ENCODE measurements around the gene MBD6.
"Not testable (repeated sequence)": the region's sequence is repeated elsewhere in the genome, so short reads cannot be mapped to it uniquely, and the experiment has no call there.

The MBD6 gene

DNA sequence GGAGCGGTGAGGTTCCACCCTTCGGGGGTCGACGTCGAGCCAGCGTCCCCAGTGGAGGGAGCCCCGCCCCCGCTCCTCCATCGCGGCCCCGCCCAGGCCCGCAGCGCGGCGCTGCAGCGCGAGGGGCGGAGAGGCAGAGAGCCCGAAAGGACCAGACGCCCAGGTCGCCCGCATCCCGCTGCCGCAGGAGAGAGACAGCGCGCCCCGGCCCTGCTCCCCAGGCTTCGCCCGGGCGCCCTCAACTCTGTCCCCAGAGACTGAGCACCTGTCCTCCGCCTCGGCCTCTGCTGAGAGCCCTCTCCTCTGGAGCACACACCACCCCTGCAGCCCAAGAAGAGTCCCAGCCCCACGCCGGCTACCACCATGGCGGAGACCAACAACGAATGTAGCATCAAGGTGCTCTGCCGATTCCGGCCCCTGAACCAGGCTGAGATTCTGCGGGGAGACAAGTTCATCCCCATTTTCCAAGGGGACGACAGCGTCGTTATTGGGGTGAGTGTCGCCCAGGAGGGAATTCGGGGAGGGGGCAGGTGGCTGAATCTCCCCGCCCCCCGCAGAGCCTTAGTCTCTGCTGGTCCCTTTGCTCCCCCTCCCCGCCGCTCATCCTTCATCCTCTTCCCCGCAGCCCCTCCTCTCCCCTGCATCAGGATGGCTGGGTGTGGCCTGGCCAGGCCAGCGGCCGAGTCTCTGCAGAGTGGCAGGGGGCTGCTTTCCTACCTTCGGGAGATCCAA is 27.5 kb downstream of the MBD6 start, which contains the start of gene KIF5A:
Gene KIF5A (plus strand): TSS at position 136 of the 732 bp plus-strand sequence. CDS start 228 bp downstream, at position 364.
- DNase-seq (ENCODE audit: low read depth): no peak

DNA sequence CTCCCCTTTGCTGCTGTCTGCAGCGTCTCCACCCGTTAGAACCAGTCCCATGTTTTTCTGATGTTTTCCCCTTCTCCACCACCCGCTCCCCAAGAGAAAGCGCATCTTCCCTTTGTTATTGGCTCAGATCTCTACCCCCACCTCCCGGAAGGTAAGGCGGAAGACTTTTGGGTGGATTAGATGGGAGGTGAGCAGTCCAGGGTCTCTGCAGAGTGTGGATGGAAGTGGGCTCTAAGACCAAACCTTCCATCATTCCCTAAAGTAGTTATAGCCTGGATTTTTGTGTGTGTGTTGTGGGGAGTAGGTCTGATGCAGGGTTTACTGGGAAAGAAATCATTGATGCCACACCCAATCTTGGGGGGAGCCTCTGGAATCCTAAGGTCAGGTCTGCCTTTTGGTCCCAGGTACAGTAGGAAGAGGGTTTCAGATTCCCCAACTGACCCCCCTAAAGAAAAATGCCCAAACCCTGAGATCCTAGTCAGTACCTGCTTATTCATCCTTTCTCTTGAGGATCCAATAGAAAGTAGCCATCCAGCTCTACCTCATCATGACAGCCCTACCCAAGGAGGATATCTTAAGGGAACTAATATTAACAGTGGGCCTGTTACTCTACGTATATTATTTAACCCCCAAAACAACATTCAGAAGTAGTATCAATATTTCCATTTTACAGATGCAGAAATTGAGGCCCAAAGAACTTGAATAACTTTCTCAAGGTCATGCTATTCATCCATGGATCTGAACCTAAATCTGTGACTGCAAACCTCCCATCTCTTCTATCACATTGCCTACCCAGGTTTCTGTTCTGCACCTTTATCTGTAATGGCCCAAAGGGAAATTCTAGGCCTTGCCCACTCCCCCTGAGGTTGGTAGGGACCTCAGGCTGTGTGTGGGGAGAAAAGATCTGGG is 28.3 kb downstream of the MBD6 start:
- no peak for DNase-seq (ENCODE audit: low read depth)

DNA sequence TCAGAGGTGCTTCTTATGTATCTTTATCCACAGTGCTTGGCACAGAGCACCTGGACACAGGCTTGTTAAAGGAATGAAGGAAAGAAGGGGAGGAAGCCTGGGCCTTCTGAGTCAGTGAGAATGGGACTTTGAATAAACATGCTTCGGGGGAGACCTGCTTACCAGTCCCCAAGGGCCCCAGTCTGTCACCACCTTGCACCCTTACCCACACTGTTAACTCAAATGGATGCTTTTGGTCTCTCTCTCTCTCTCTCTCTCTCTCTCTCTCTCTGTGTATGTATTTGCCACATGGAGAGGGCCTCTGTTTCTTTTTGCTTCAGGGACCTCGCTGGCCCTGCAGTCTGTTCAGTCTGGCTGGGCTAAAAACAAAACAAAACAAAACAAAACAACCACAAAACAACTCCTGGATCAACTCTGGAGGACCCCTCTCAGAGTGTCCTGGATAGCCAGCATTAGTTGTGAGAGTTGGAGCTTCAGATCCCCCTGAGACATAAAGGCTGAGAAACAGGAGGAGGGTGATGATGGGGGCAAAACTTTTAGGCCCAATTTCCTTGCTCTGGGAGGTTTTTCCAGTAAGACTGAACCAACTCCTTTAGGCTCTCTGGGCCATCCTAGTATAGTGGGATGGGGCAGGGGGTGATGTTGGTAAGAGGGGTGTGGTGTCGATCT is 29.1 kb downstream of the MBD6 start:
- DNase-seq (ENCODE audit: low read depth): no peak

DNA sequence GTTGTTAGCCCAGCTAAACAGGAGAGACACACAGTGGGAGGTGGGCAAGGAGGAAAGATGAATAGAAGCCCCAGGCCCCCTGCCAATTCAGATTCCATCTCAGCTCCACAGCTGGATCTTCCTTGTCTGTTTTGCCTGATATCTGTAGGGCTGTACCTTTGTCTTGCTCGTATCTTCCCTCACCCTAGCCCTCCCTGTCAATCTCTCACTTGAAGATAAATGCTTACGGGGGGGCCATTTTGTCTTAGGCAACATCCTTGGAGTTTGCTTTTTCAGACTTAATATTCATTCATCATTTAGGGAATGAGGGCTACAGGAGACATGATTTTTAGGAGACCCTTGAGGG is 29.7 kb downstream of the MBD6 start:
- no peak for DNase-seq (ENCODE audit: low read depth)

DNA sequence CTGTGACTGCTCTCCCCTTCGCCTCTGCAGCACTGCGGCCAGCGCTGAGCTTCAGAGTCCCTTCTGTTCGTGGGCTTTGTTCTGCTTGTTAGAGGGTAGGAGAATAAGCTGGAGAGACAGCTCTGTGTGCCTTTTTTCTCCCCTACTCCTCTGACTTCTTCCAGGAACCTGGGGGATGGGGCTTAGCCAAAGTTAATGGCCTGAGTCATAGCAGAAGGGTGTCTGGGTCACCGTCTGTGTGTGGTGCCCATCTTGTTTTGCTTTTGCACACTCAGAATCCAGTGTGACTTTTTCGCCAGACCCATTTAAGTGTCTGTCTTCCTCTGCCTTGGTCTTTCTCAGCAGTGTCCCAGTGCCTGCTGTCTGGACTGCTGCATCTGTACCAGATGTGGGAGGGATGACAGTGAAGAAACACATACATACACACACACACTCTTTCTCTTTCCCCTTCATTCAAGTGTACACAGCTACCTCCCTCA is 30.2 kb downstream of the MBD6 start:
- DNase-seq (ENCODE audit: low read depth): peak; percentile 28

DNA sequence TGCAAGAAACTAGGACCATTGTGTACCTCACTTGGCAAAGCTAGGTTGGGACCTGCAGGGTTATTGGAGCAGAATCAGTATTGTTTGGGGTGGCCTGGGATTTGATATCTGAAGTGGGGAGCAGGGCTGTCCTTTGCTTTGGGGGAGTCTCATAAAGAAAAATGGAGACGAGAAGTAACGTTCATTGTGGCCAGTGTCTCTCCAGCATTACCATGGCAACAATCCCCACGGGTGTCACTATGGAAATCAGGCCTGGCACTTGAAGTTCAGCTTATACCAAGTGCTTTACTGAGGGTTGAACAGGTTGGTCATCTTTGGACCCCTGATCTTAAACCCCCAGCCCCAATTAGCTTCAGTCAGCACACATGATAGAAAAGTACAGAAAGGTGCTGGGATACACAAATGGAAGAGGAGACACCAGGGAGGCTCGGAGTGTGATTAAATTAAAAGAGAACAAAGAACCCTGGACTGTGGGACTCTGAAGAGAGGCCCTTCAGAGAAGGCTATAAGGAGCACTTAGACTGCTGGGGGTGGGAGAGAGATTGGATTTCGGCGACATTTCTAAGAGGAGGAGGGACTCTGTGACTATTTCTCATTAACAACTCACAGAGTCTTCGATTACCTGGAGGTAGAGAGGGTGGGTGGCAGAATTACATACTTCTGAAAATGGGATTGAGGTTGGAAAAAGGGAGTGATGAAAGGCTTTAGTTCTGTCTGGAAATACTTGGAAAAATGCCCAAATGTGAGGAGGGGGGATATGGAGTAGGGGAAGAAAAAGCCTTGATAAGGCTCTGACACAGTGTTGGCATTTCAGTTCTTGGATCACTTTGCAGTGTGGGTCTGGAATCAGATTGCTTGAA is 30.9 kb downstream of the MBD6 start:
- DNase-seq (ENCODE audit: low read depth): no peak

DNA sequence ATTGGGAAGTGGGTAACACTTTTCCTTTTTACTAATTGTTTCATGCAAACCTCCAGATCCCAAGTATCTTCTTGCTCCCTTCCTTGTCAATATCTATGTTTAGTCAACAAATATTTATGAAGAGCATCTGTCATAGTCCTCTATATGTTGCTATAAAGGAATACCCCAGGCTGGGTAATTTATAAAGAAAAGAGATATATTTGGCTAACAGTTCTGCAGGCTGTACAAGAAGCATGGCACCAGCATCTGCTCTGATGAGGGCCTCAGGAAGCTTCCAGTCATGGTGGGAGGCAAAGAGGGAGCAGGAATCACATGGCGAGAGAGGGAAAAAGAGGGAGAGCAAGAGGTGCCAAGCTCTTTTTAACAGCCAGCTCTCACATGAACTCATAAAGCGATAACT is 31.8 kb downstream of the MBD6 start:
- DNase-seq (ENCODE audit: low read depth): no peak

DNA sequence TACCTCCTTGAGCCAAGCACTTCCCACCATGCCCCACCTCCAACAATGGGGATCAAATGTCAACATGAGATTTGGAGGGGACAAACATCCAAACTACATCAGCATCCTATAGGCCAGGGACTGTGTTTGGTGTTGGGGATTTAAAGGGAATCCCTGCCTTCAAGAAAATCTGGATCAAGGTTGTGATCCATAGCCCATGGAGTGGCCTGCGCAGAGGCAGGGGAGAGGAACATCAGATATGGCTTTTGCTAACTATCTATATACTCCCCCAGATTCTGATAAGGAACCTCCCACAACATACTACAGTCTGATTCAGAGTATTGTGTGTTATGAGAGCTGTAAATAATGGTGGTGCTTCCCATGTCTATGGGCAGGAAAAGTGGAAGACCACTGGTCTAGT is 32.3 kb downstream of the MBD6 start:
- DNase-seq (ENCODE audit: low read depth): no peak

DNA sequence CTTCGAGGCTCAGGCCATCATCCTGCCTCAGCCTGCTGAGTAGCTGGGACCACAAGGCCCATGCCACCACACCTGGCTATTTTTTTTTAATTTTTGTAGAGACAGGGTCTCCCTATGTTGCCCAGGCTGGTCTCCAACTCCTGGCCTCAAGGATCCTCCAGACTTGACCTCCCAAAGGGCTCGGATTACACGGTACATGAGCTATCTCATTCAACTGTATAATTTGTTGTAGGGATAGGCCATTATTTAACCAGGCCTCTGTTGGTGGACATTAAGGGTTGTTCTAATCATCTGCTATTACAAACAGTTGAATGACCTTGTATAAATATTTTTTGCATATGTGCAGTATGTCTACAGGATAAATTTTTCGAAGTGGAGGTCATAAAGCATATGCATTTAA is 36.2 kb downstream of the MBD6 start:
- no peak for DNase-seq (ENCODE audit: low read depth)

DNA sequence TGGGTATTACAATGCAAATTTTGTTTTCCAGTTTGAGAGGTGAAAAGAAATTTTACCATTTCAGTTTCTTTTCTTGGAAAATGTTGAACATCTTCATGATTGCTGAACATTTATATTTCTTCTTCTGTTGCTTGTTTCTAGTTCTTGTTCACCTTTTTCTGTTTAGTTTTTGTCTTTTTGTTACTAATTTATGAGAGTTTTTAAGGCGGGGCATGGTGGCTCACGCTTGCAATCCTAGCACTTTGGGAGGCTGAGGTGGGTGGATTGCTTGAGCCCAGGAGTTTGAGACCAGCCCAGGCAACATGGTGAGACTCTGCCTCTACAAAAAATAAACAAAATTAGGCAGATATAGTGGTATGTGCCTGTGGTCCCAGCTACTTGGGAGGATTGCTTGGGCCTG is 37.9 kb downstream of the MBD6 start:
- no peak for DNase-seq (ENCODE audit: low read depth)

DNA sequence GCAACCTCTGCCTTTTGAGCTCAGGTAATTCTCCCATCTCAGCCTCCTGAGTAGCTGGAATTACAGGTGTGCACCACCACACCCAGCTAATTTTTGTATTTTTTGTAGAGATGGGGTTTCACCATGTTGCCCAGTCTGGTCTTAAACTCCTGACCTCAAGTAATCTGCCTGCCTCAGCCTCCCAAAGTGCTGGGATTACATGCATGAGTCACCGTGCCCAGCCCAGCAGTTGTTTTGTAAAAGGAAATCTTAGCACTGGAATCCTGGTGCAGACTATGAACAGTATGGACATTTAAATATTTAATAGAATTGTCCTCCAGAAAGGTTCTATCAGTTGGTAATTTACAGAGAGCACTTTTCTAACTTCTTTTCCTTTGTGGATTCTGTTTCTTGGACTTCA is 38.5 kb downstream of the MBD6 start:
- not testable (repeated sequence) for DNase-seq (ENCODE audit: low read depth)

DNA sequence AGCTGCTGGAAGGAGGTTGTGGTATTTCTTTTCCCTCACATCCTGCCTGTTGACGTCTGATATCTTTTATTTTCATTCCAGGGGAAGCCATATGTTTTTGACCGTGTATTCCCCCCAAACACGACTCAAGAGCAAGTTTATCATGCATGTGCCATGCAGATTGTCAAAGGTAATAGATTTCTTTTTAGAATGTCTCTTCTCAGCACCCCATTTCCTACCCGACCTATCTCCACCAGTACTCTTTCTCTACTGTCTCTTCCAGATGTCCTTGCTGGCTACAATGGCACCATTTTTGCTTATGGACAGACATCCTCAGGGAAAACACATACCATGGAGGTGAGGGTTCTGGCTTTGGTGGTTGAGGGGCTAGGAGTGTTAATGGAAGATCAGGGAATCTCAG is 40.7 kb downstream of the MBD6 start:
- no peak for DNase-seq (ENCODE audit: low read depth)

DNA sequence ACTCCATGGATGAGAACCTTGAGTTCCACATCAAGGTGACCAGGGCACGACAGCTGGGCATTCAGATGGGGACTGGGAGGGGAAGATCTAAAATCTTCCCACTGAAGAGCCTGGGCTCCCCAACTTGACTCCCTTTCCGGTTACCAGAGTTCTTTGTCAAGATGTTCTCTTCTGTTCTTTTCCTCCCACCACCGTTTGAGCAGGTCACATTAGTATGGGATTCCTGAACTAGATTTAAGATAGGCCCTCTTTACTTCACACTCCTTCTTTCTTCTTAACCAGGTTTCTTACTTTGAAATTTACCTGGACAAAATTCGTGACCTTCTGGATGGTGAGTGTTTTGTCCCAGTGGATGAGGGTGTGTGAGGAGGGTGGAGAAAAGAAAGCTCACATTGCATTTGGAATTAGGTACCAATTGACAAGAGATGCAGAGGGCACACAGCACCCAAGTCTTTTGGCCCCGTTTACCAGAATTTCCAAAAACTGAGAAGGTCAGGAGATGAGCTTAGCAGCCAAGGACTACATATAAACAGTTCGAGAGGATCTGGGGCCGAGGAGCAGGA is 41.6 kb downstream of the MBD6 start:
- no peak for DNase-seq (ENCODE audit: low read depth)

DNA sequence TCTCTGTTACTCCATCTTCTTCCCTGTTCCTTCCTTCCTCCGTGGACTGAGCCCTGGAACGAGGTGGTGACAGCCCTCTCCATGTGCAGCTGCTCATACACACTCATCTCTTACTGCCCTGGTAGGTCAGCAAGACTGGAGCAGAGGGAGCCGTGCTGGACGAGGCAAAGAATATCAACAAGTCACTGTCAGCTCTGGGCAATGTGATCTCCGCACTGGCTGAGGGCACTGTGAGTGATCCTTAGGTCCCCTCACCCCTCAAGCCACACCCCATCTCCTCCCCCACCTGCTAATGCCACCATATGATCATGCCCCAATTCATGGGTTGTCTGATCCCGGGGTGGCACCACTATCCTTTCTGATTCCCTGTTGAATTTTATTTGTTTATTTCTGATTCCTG is 46.2 kb downstream of the MBD6 start:
- no peak for DNase-seq (ENCODE audit: low read depth)

DNA sequence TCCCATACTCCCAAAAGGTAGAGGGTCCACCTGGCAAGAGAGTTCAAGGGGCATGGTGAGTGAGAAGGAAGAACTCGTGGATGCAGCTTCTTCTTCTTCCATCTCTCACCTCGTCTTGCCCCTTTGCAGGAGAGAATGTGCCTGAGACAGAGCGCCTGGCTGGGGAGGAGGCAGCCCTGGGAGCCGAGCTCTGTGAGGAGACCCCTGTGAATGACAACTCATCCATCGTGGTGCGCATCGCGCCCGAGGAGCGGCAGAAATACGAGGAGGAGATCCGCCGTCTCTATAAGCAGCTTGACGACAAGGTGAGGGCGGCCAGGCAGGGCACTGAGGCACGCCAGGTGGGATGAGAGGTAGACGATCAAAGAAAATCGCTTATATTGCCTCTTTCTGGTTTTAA is 47.2 kb downstream of the MBD6 start:
- DNase-seq (ENCODE audit: low read depth): no peak

DNA sequence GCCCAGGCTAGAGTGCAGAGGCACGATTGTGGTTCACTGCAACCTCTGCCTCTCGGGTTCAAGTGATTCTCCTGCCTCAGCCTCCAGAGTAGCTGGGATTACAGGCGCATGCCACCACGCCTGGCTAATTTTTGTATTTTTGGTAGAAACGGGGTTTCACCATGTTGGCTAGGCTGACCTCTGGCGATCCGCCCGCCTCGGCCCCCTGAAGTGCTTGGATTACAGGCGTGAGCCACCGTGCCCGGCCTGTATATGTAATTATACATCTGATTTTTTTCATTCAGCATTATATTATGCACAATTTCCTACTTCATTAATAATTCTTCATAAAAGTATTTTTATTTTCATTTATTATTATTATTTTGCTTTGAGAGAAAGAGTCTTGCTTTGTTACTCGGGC is 47.8 kb downstream of the MBD6 start:
- not testable (repeated sequence) for DNase-seq (ENCODE audit: low read depth)

DNA sequence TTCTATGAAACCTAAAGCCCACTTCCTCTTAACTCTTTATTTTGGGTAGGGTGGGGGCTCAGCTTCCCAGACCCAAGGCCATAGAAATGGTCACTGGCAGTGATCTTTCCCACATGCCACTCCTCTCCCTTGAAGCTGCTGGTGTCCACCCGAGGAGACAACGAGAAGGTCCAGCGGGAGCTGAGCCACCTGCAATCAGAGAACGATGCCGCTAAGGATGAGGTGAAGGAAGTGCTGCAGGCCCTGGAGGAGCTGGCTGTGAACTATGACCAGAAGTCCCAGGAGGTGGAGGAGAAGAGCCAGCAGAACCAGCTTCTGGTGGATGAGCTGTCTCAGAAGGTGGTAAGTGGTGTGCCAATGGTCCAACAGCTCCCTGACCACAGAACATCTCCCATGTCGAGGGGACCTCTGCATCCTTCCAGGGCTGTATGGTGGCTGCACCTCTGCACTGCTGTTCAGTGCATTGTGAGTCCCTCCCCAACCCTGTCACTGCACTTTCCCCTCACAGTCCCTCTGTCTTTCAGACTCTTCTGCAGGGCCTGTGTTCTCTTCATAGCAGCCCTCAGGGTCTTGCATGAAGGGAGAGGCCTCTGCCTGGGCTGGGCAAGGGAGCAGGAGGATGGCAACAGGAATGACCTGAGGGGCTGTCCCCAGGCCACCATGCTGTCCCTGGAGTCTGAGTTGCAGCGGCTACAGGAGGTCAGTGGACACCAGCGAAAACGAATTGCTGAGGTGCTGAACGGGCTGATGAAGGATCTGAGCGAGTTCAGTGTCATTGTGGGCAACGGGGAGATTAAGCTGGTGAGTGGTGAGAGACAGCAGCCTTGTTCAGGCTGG is 49.5 kb downstream of the MBD6 start:
- DNase-seq (ENCODE audit: low read depth): no peak

DNA sequence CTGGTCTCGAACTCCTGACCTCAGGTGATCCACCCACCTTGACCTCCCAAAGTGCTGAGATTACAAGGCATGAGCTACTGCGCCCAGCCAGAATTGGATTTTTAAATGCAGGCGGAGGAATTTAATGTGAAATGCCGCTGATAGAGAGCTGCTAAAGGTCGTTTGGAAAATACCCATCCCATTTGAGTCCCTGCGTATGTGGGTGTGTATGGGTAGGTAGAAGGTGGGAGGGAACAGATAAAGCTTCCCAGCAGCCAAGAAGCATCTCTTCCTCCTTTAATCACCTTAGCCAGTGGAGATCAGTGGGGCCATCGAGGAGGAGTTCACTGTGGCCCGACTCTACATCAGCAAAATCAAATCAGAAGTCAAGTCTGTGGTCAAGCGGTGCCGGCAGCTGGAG is 52.2 kb downstream of the MBD6 start:
- DNase-seq (ENCODE audit: low read depth): no peak

DNA sequence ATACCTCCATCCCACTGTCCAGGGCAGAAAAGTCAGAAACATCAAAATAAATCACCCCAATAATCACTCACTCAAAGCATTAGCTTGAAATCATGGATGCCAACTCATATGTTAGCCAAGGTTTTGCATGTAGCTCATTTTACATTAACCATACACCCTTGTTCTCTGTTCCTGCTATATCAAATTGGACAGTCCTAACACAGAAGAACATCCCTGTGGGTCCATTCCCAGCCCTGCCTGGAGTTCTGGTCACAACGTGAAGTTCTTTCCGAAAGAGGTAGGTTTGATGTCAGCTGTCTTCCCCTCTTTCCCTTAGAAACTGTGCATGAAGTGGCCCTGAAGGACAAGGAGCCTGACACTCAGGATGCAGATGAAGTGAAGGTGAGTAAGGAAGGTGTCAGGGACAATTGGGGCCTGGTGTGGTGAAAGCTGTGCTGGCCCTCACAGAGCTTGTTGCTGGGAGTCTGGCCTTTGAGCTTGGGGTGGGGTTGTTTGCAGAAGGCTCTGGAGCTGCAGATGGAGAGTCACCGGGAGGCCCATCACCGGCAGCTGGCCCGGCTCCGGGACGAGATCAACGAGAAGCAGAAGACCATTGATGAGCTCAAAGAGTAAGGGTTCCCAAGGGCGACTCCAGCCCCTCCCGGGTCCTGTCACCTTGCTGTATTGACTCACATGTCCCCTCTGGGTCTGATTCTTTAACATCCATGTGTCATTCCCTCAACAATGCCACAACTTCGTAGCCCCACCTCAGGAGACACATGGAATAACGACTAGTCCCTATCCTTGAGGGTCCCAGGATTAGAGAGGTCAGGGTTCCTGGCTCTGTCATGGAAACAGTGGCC is 53.4 kb downstream of the MBD6 start:
- DNase-seq (ENCODE audit: low read depth): no peak
